Measurements from ENCODE around the gene EFEMP1. TPM values are rescaled to one million over a fixed set of nuclear protein-coding genes. Genes with fewer than 3 reads are reported as not detected.
A peak's percentile ranks its signal among the peaks of the same experiment; 100 is the strongest.
"Not testable (repeated sequence)": the region's sequence is repeated elsewhere in the genome, so short reads cannot be mapped to it uniquely, and the experiment has no call there.

EFEMP1 gene
- total RNA-seq, 6 donors from 2014 or later = 65.0 to 293 (median 213) TPM

- TF ChIP-seq POLR2AphosphoS5 (IDR thresholded peaks at IDR 0.05) (no peak), CTCF (IDR thresholded peaks at IDR 0.05) (no peak), POLR2A (IDR thresholded peaks at IDR 0.05) (no peak), EP300 (IDR thresholded peaks at IDR 0.05) (no peak)
- no peaks in the 10 kb centered on the region for H3K9me3 ChIP-seq
- H3K4me1 ChIP-seq = no peaks in the 10 kb centered on the region
- H3K27me3 ChIP-seq = no peaks in the 10 kb centered on the region
- no peak for ATAC-seq (ENCODE audit: low FRiP score in 2 of 2)
- no peak for DNase-seq
- no peak overlapping the region for H3K27ac ChIP-seq
- no peaks in the 10 kb centered on the region for H3K36me3 ChIP-seq
- H3K4me3 ChIP-seq = no peak overlapping the region
- WGBS, 2 donors = 90 to 93% methylated on average over 1 of the region's 1 CpG
Observed at GRCh38 chr2:55827855-55828254, 95.7 kb downstream of the EFEMP1 start.

GRCh38 chr2:55827428-55827827 lies 96.2 kb downstream of the EFEMP1 start:
- not testable (repeated sequence) for H3K27ac ChIP-seq; DNase-seq; H3K27me3 ChIP-seq; H3K9me3 ChIP-seq; H3K4me3 ChIP-seq; ATAC-seq (ENCODE audit: low FRiP score in 2 of 2); H3K36me3 ChIP-seq; H3K4me1 ChIP-seq
- 89 to 100% methylated on average over 2 of the region's 2 CpGs for WGBS, 2 donors

GRCh38 chr2:55826246-55826645 lies 97.3 kb downstream of the EFEMP1 start:
- Histone ChIP-seq H3K4me1 (no peaks in the 10 kb centered on the region), H3K27me3 (no peaks in the 10 kb centered on the region), H3K27ac (no peak overlapping the region), H3K36me3 (no peaks in the 10 kb centered on the region), H3K9me3 (no peaks in the 10 kb centered on the region), H3K4me3 (no peak overlapping the region)
- no peak for TF ChIP-seq CTCF (IDR thresholded peaks at IDR 0.05)
- no peak for TF ChIP-seq EP300 (IDR thresholded peaks at IDR 0.05)
- TF ChIP-seq POLR2A (IDR thresholded peaks at IDR 0.05) = no peak
- TF ChIP-seq POLR2AphosphoS5 (IDR thresholded peaks at IDR 0.05) = no peak
- ATAC-seq (ENCODE audit: low FRiP score in 2 of 2) (no peak), DNase-seq (peak in 1 of 2 donors; percentile 12)
- 89 to 100% methylated on average over 4 to 6 of the region's 6 CpGs for WGBS, 2 donors

GRCh38 chr2:55824551-55825096 lies 99.0 kb downstream of the EFEMP1 start:
- 90 to 98% methylated on average over 5 to 14 of the region's 14 CpGs for WGBS, 2 donors
- peak; percentile 19 to 49 for ATAC-seq (ENCODE audit: low FRiP score in 2 of 2)

More at GRCh38 chr2:55824551-55825096, 99.0 kb downstream of the EFEMP1 start:
- Histone ChIP-seq H3K4me1 (no peaks in the 10 kb centered on the region), H3K27ac (no peak overlapping the region), H3K36me3 (no peaks in the 10 kb centered on the region), H3K9me3 (no peaks in the 10 kb centered on the region), H3K4me3 (no peak overlapping the region), H3K27me3 (no peaks in the 10 kb centered on the region)
- peak in 1 of 2 donors; percentile 40 for DNase-seq
- no peak for TF ChIP-seq CTCF (IDR thresholded peaks at IDR 0.05)
- no peak for TF ChIP-seq POLR2A (IDR thresholded peaks at IDR 0.05)
- no peak for TF ChIP-seq POLR2AphosphoS5 (IDR thresholded peaks at IDR 0.05)
- TF ChIP-seq EP300 (IDR thresholded peaks at IDR 0.05) = no peak

Other genes starting within 250 kb of the EFEMP1 start
- 10 to 100 TPM; 12.6 to 23.3 (median 15.1) TPM for gene PNPT1, start 229.9 kb downstream of the EFEMP1 start, total RNA-seq

Data from upper lobe of left lung (tissue), 6 donors.